IPS DF 6.9 (cell line): Measurements from ENCODE around the gene EGFL6.
"Not testable (repeated sequence)": the region's sequence is repeated elsewhere in the genome, so short reads cannot be mapped to it uniquely, and the experiment has no call there.

ENCODE experiments used
- DNase-seq: peaks from one replicate; pipeline ENCODE4 v3.0.0-alpha.2; 2013; ENCODE audit warnings: low read depth, low spot score
- H3K27ac ChIP-seq: one replicate; pipeline ENCODE4 v1.5.1; 2013; ENCODE audit warnings: low read length, control low read depth
- H3K27me3 ChIP-seq: 2 replicates; pipeline ENCODE4 v1.6.1; 2013; ENCODE audit warnings: mild to moderate bottlenecking, low read length; ENCODE audit not compliant: control insufficient read depth, insufficient read depth
- H3K36me3 ChIP-seq: 2 replicates; pipeline ENCODE4 v1.6.1; 2013; ENCODE audit warnings: low read length; ENCODE audit not compliant: control insufficient read depth, insufficient read depth
- H3K4me1 ChIP-seq: 2 replicates; pipeline ENCODE4 v1.6.1; 2013; ENCODE audit warnings: low read length; ENCODE audit not compliant: control insufficient read depth, insufficient read depth
- H3K4me3 ChIP-seq: 2 replicates; pipeline ENCODE4 v1.5.1; 2013; ENCODE audit warnings: mild to moderate bottlenecking, low read length
- H3K9me3 ChIP-seq: 2 replicates; pipeline ENCODE4 v1.6.1; 2013; ENCODE audit warnings: low read length, inconsistent platforms; ENCODE audit not compliant: control insufficient read depth, insufficient read depth
- WGBS: extraction: QIAGEN DNeasy Blood & Tissue Kit; methylation state at CpG from one replicate; pipeline ENCODE4 v1.1.7; 2013; ENCODE audit warnings: mixed read lengths, missing lambda C conversion rate; ENCODE audit not compliant: insufficient read length, insufficient coverage; 5-methylcytosine and 5-hydroxymethylcytosine counted together

Gene EGFL6

DNA sequence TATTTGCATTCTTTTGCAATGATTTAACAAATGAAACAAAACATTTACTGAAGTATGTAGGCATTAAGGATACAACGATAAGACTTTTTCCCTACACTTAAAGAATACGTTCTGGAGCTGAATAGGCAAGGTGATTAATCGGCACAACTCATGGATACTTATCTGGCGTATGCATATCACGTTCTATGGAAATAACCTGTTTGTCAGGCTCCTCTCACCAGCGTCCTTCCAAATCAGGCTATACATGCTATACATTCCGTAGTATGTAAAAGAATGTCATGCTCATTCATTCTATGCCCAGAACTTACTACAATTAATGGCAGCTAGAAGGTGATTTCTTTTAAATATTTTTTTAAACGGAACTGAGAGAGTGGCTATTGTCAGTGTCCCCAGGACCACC is 57.9 kb downstream of the EGFL6 start:
- WGBS, result no CpG with 5 or more reads among the region's 8 CpGs
- no peaks in the 10 kb centered on the region for H3K27me3 ChIP-seq
- no peak for DNase-seq

DNA sequence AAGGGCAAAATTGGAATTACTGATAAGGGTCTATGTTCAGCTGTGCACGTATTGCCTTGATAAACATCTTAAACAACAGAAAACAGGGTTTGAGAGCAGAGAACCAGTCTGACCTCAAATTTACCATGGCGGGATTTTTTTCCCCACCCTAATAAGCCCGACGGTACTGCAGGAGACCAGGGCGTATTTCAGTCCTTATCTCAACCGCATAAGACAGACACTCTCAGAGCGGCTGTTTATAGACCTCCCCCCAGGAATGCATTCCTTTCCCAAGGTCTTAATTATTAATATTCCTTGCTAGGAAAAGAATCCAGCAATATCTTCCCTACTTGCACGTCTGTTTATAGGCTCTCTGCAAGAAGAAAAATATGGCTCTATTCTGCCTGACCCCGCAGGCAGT is 67.8 kb downstream of the EGFL6 start:
- DNase-seq, H3K4me3 ChIP-seq, H3K27me3 ChIP-seq, H3K4me1 ChIP-seq, H3K27ac ChIP-seq, H3K9me3 ChIP-seq, H3K36me3 ChIP-seq: not testable (repeated sequence)
- WGBS, result no CpG with 5 or more reads among the region's 9 CpGs

More for the DNA sequence above, 57.9 kb downstream of the EGFL6 start:
- no peaks in the 10 kb centered on the region for H3K4me1 ChIP-seq
- no peak overlapping the region for H3K4me3 ChIP-seq
- no peaks in the 10 kb centered on the region for H3K36me3 ChIP-seq
- no peaks in the 10 kb centered on the region for H3K9me3 ChIP-seq
- no peak overlapping the region for H3K27ac ChIP-seq

DNA sequence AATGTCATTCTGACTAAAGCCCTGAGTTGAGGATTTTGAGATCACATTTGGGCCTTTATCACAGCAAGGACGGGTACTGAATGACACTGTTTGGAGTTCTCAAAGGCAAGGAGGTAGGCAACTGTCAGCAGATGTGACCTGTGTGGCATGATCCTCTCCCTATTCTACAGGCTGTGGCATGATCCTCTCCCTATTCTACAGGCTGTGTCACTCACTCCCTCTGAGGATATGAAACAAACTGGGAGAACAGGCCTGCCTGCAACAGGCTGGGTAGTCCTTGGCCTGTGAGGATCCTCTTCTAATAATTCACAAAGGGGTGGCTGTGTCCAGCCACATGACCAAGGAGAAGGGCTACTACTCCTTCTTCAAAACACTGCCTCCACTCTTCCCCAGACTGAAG is 68.6 kb downstream of the EGFL6 start:
- no peak for DNase-seq
- Histone ChIP-seq H3K36me3 (no peaks in the 10 kb centered on the region), H3K27me3 (no peaks in the 10 kb centered on the region), H3K4me1 (no peaks in the 10 kb centered on the region), H3K4me3 (no peak overlapping the region), H3K9me3 (no peaks in the 10 kb centered on the region), H3K27ac (no peak overlapping the region)
- no CpG with 5 or more reads among the region's 1 CpG for WGBS

- no CpG with 5 or more reads among the region's 3 CpGs for WGBS
- Histone ChIP-seq H3K4me3 (no peak overlapping the region), H3K27ac (no peak overlapping the region), H3K4me1 (no peaks in the 10 kb centered on the region), H3K9me3 (no peaks in the 10 kb centered on the region), H3K36me3 (no peaks in the 10 kb centered on the region), H3K27me3 (no peaks in the 10 kb centered on the region)
- no peak for DNase-seq
Measured at GRCh38 chrX:13638826-13639225, 69.4 kb downstream of the EGFL6 start.

GRCh38 chrX:13641684-13642083 is 72.3 kb downstream of the EGFL6 start:
- no CpG with 5 or more reads among the region's 4 CpGs for WGBS
- H3K4me1 ChIP-seq, H3K27me3 ChIP-seq, H3K27ac ChIP-seq, H3K9me3 ChIP-seq, H3K36me3 ChIP-seq, H3K4me3 ChIP-seq, DNase-seq: not testable (repeated sequence)

- H3K27ac ChIP-seq, result no peak overlapping the region
- no peak for DNase-seq
- H3K36me3 ChIP-seq, result no peaks in the 10 kb centered on the region
- H3K9me3 ChIP-seq, result no peaks in the 10 kb centered on the region
- no CpG with 5 or more reads among the region's 9 CpGs for WGBS
- H3K4me1 ChIP-seq, result no peaks in the 10 kb centered on the region; the same call in 1 of the 2 replicates
- no peak overlapping the region for H3K4me3 ChIP-seq
- H3K27me3 ChIP-seq, result no peaks in the 10 kb centered on the region
Measured at GRCh38 chrX:13645464-13646153, 76.2 kb downstream of the EGFL6 start.

DNA sequence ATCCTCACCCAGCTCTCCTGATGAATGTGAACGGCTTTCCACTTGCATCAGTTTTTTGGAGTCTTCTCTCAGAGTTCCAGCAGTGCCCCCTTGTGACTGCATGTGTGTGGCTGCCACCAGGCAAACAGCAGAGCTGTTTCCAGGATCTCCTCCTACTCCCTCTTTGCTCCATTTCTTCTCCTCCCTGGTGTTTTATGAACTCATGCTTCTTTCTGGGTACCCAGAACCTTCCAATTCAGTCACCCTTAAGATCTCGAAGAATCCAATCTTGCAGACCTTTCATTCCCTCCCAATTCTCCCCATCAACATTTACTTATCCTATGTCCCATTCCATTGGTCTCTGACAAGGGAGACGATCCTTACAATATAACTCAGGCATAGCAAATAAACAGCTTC is 76.8 kb downstream of the EGFL6 start:
- H3K36me3 ChIP-seq, result no peaks in the 10 kb centered on the region
- no peak overlapping the region for H3K27ac ChIP-seq
- no peaks in the 10 kb centered on the region for H3K9me3 ChIP-seq
- no peaks in the 10 kb centered on the region for H3K27me3 ChIP-seq
- no peaks in the 10 kb centered on the region; the same call in 1 of the 2 replicates for H3K4me1 ChIP-seq
- WGBS, result no CpG with 5 or more reads among the region's 3 CpGs
- DNase-seq, result peak; percentile 18
- no peak overlapping the region for H3K4me3 ChIP-seq

DNA sequence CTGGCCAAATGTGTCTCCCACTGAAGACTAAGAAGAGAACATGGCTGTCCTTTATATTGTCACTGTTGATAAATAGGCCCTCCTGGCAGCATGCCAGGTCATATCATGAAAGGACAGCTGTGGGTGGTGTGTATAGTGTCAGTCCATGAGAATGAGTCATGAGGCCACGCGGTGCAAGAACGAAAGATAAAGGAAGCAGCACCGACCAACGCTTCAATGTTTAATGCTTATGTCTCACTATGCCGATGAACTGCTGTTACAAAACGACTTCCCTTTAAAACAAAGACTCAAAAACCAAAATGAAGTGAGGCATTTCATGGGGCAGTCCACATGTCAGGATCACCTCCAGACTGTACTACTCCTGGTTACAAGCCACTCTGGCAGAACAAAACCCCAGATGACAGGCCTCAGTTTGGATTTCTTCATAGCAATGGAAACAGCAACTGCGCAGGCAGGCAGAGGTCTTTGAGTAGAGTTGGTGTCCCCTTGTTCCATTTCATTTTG is 78.4 kb downstream of the EGFL6 start:
- no CpG with 5 or more reads among the region's 8 CpGs for WGBS

DNA sequence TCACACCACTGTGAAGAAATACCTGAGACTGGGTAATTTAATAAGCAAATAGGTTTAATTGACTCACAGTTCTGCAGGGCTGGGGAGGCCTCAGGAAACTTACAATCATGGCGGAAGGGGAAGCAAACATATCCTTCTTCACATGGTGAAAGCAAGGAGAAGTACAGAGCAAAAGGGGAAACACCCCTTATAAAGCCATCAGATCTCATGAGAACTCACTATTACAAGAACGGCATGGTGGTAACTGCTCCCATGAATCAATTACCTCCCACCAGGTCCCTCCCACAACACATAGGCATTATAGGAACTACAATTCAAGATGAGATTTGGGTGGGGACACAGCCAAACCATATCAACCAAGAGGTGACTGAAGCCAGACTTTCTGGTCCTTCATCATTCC is 78.9 kb downstream of the EGFL6 start:
- not testable (repeated sequence) for H3K4me1 ChIP-seq, H3K9me3 ChIP-seq, H3K36me3 ChIP-seq, DNase-seq, H3K27me3 ChIP-seq, H3K27ac ChIP-seq, H3K4me3 ChIP-seq
- WGBS, result no CpG with 5 or more reads among the region's 2 CpGs

More for the DNA sequence above, 78.4 kb downstream of the EGFL6 start:
- H3K4me1 ChIP-seq, result no peaks in the 10 kb centered on the region; the same call in 1 of the 2 replicates
- DNase-seq, result no peak
- H3K27ac ChIP-seq, result no peak overlapping the region
- no peaks in the 10 kb centered on the region for H3K27me3 ChIP-seq
- H3K9me3 ChIP-seq, result no peaks in the 10 kb centered on the region
- no peaks in the 10 kb centered on the region for H3K36me3 ChIP-seq
- no peak overlapping the region for H3K4me3 ChIP-seq

DNA sequence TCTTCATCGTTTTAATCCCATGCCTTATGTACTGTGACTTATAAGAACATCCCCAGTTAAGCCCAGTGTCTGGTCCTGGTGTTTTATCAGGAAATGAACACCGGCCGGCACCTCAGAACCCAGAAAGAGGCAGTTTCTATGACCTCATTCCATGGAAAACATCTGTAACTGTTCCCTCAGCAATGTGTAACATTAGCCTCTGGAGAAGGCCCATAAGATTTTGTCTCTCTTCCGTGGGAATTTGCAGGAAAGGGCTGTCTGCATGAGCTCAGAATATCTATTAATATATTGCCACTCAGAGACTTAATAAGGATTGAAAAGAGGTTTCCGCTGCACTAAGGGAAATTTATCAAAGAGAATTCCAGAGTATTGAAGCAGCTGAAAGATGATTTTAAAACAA is 80.4 kb downstream of the EGFL6 start:
- no peaks in the 10 kb centered on the region for H3K27me3 ChIP-seq
- no peaks in the 10 kb centered on the region for H3K36me3 ChIP-seq
- H3K4me3 ChIP-seq, result no peak overlapping the region
- no peak for DNase-seq
- no peaks in the 10 kb centered on the region for H3K9me3 ChIP-seq
- H3K4me1 ChIP-seq, result no peaks in the 10 kb centered on the region; the same call in 1 of the 2 replicates
- H3K27ac ChIP-seq, result no peak overlapping the region
- WGBS, result no CpG with 5 or more reads among the region's 5 CpGs

DNA sequence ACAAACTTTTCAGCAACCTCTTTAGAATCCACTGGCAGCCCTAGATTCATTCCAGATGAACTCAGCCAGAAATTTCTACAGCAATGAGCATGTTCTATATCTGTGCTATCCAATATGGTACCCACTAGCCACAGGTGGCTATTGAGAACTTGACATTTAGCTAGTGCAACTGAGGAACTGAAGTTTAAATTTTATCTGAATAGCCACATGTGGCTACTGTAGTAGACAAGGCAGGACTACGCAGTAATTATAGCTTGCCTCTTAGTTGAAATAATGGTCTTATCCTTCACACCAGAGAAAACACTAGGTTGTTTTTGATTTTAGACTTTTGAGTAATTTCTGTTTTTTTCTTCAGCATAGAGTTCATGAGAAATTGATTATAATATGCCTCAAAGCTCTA is 80.9 kb downstream of the EGFL6 start:
- Histone ChIP-seq H3K27me3 (no peaks in the 10 kb centered on the region), H3K36me3 (no peaks in the 10 kb centered on the region), H3K4me3 (no peak overlapping the region), H3K27ac (no peak overlapping the region), H3K9me3 (no peaks in the 10 kb centered on the region), H3K4me1 (no peaks in the 10 kb centered on the region; the same call in 1 of the 2 replicates)
- no CpG with 5 or more reads among the region's 1 CpG for WGBS
- DNase-seq, result no peak
